GM04503 (cell line): ENCODE measurements around the gene KAZN.

ENCODE experiments used
- DNase-seq: peaks from one replicate; pipeline ENCODE4 v3.0.0-alpha.2; 2012; ENCODE audit warnings: low read depth

Gene KAZN

GRCh38 chr1:14590411-14591180, 7.9 kb upstream of the KAZN start:
- DNase-seq: no peak

DNA sequence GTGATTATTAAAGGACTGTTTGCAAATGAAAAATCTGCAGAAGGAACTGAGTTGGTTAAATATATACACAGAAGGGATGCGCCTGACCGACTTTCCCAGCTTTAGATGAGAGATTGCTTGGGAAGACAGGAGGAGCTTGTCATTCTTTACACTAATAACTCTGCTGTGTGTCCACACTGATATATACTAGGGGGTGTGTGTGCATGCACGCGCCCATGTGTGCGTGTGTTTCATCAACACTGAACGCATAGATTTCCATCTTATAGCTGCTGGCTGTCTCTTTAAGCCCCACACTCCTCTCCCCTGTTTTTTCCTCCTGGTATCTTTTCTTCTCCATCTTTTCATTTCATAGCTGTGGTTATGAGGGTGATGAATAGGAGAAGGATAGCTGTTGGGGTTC, 6.9 kb upstream of the KAZN start:
- no peak for DNase-seq

- no peak for DNase-seq
These were observed 6.4 kb upstream of the KAZN start for GRCh38 chr1:14592004-14592631.

GRCh38 chr1:14593302-14593701, 5.2 kb upstream of the KAZN start:
- no peak for DNase-seq

DNA sequence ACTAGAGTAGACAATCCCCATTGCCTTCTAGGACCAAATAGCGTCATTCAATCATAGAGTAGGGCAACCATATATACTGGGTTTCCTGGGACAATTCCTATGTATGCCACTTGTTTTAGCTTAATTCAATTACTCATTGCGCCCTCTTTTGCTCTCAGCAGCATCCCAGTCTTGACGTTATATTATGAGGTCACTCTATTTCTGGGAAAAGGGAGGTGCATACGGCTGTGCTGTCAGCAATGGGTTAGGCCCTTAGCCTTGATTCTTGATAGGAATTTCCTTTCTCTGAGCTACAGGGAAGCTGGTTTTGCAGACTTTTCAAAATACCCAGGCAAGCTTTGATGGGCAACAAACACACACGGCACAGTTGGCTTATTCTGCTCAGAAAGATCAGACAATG, 4.4 kb upstream of the KAZN start:
- no peak for DNase-seq

DNA sequence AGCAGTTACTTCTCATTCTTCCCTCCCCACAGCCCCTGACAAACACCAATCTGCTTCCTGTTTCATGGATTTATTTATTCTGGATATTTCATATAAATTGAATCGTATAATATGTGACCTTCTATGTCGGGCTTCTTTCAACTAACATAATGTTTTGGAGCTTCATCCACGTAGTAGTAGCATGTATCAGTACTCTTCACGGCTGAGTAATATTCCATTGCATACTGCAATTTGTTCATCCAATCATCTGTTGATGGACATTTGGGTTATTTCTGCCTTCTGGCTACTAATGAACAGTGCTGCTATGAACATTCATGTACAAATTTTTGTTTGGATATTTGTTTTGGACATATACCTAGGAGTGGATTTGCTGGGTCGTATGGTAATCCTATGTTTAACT, 1.9 kb upstream of the KAZN start:
- DNase-seq: no peak

- no peak for DNase-seq
These were observed 1.0 kb upstream of the KAZN start for GRCh38 chr1:14597343-14598006.

DNA sequence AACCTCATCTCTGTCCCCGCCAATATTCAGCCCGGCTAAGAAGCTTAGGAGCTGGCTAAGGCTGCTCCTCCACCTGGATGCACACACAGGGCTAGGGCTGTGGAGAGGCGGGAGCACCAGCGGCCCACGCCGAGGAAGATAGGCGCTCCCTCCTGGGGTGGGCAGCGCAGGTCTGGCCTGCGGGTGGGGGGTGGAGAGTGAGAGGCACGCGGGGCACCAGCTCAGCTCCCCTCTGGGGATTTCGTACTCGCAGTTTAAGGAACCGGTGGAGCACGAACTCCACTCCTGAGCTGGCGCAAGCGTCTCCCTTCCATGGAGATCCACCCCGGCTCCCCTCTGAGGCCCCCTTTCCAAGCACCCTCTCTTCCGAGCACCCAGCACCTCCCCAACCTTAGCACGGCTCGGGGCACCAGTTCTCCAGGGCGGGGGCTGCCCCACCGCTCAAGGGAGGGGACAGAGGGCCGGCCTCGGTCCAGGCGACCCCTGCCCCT, 433 bp upstream of the KAZN start:
- no peak for DNase-seq

GRCh38 chr1:14599183-14599791, 802 bp downstream of the KAZN start:
- no peak for DNase-seq

DNA sequence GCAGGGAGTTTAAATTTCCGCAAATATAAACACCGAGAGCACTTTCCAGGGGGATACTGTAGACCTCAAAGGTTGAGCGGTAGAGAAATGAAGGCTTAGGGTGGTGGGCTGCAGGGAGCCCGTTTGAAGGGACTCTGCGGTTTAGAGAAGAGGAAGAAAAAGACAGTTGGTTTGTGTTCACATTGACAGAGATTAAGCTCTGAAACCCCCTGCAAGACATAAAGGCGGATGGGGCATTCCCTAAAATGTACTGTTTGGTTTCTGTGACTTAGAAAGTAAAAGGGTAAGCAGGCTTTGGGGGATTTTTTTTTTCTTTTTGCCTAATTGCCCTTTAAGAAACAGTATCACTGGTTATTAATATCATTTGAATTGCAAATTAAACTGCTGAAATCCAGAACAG, 1.3 kb downstream of the KAZN start:
- DNase-seq: no peak

- DNase-seq: no peak
These were observed 2.1 kb downstream of the KAZN start for GRCh38 chr1:14600405-14601112.

DNA sequence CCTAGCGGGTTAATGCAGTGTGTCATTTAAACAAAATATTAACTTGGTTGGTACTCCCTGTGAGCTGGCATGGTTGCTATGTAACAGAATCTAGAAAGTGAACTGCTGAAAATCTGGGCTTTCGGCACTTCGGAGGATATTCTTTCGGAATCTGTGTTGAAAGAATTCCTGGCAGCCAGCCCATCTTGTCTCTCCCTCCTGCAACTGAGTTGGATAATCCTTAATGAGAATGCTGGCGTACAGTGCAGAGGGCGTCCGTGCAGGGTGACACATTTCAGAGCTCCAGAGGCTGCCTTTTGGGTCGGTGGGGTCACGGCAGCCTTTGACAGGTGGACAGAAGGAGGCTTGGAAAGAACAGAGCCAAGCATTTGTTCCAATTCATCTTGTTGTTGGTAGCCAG, 3.7 kb downstream of the KAZN start:
- no peak for DNase-seq

- DNase-seq: no peak
These were observed 5.2 kb downstream of the KAZN start for GRCh38 chr1:14603645-14604044.

DNA sequence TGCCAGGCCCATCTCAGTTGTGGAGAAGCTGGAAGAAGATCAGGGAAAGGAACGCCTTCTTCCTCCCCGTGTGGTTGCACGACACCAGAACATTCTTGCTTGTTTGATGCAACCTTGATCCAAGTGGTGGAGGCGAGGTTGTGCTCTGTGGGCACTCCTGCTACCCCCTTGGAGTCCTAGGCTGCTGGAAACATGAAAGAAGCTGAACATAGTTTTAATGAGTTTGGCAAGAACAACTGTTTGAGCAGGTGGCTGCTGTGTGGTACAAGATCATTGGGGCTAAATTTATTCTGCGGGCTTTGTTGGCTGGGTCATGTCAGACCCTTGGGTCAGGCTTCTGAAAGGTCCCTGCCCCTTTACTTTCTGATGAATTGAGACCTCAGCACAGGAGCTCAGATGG, 5.9 kb downstream of the KAZN start:
- no peak for DNase-seq

DNA sequence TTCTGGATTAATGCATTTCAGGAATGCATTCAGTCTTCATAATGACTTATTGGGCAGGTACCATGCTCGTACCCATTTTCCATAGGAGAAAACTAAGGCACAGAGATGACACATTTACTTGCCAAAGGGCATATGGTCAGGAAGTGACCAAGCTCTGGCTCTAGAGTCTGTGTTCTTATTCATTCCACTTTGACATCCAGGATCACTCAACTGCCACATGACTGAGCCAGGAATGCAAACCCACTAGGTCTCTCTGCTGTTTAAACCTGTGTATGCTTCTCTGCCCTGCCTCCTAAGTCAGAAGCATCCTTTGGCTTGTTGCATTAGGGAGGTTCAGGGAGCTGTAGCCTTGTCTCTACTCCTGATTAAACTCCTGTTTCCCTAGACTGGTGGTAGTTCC, 7.5 kb downstream of the KAZN start:
- no peak for DNase-seq

- DNase-seq: no peak
These were observed 8.1 kb downstream of the KAZN start for GRCh38 chr1:14606632-14607031.

DNA sequence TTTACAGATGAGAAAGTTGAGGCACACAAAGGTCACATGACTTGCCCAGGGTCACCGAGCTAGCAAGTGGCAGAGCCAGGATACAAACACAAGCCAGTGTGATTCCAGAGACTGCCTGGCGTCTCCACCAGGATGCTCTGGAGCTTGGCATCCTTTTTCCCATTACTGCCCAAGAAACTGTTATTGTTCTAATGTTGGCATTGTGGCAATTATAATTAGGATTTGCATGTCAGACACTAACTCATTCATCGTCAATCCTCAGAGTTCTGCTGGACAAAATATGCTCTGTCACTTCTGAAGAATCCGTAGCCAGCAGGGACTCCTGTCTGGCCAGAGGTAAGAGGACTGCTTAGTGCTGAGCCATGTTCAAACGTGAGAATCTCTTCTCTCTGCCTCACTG, 8.8 kb downstream of the KAZN start:
- DNase-seq: no peak

- DNase-seq: no peak
These were observed 9.8 kb downstream of the KAZN start for GRCh38 chr1:14608308-14608707.

GRCh38 chr1:14610761-14611160, 12.3 kb downstream of the KAZN start:
- DNase-seq: no peak

DNA sequence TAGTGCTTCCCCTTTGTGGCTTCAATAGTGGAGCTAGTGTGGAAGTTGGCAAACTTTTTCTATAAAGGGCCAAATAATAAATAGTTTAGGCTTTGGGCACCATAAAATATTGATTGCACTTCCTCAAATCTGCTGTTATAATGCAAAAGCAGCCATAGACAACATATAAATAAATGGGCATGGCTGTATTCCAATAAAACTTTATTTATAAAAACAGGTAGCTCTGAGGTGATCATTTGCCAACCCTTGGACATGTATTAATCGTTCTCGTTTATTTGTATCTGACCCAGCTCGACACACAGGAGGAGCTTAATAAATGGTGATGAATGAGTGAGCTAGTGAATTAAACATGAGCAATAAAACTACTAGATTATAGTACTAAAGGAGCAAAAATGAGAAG, 13.3 kb downstream of the KAZN start:
- no peak for DNase-seq

- no peak for DNase-seq
These were observed 13.8 kb downstream of the KAZN start for GRCh38 chr1:14612256-14612655.

DNA sequence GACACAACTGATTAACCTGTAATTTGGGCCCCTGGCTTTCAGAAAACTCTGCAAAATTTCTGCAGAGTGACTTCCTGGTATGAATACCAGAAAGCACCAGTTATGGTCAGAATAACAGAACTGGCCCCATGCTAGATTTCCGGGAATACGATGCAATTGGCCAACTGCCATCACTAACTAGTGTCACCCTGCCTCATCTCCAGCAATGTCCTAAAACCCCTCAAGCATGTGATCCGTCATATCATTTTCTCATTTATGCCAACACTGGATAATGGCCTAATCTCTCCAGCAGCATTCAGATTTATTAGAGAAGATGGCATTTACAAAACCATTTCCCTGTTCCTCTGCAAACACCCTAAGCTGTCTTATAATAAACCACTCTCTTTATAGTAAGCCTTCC, 15.4 kb downstream of the KAZN start:
- no peak for DNase-seq
